ENCODE measurements around the gene MEAK7. TPM values are rescaled to one million over a fixed set of nuclear protein-coding genes. Genes with fewer than 3 reads are reported as not detected.

MEAK7 gene, protein sequence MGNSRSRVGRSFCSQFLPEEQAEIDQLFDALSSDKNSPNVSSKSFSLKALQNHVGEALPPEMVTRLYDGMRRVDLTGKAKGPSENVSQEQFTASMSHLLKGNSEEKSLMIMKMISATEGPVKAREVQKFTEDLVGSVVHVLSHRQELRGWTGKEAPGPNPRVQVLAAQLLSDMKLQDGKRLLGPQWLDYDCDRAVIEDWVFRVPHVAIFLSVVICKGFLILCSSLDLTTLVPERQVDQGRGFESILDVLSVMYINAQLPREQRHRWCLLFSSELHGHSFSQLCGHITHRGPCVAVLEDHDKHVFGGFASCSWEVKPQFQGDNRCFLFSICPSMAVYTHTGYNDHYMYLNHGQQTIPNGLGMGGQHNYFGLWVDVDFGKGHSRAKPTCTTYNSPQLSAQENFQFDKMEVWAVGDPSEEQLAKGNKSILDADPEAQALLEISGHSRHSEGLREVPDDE
- 1 to 10 TPM; 2.2 to 2.7 (median 2.4) TPM for total RNA-seq

DNA sequence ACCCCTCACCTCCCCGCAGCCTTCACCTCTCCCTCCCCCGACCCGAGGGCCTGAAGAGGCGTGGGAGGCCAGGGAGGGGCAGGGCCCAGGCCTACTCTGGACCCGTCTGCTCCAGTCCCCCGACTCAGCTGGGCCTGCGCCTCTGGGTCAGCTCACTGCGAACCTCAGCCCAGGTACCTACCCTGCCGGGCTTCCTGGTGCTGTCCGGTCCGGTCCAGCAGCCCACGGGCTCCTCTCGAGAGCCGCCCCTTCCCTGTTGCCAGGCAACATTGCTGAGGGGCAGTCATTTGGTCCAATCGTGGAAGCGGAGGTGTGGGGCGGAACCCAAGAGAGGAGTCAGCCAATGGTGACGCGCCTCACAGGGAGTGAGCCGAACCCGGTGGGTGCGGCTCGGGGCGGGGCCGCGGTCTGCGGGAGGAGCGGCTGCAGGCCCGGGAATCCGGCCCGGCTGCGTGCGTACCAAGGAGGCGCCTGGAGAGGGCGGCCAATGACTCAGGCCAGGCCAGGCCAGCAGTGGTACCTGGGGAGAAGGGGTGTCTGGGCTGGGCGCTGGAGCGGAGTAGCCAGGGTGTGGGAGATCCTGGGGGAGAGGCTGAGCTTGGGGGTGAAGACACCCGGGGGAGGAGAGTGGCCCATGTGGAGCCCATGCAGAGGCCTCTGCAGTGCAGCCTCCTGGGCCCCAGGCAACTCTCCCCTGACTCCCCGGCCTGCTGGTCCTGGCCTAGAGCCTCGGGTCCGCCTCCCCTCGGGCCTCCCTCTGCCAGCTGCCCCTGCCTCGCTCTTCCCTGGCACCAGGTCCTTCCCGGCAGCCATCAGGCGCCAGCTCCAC, at the start of gene MEAK7:
Gene MEAK7, minus strand, starts transcription at position 240 of the 829 bp plus-strand sequence. CDS start 6,573 bp downstream, outside the sequence.
- Mint-ChIP-seq H3K27me3 (ENCODE audit: low read depth) (no peaks in the 10 kb centered on the region), H3K4me1 (ENCODE audit: low read depth) (peaks cover 53% of the 10 kb centered on the region), H3K36me3 (ENCODE audit: insufficient read depth) (no peaks in the 10 kb centered on the region), H3K4me3 (peak within 1 kb of the TSS; percentile 87), H3K9me3 (no peaks in the 10 kb centered on the region)
- peak; percentile 94 for DNase-seq
- ATAC-seq, result peak; percentile 97 to 98

DNA sequence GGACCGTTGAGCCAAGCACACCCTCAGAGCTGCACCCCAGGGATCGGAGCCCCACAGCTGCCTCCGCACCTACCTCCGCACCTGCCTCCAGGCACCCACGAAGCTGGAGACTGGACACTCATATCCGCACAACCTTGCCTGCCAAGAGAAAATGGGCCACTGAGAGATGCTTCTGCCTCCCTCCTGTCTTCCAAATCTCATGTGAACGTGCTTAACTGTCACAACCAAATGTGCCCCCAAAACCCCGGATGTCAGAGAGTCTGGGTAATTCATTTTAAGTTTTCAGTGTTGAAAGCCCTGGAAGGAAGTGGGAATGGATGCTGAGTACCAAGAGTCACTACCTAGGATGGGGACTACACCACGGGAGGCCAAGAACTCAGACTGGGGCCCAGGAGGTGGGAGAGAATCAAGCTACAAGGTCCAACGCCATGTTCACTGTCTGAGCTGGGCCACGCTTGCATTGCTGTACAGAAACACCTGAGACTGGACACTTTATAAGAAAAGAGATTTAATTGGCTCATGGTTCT, 49.5 kb upstream of the MEAK7 start:
- ATAC-seq, result peak; percentile 30 to 39
- peak overlapping the region; percentile 81 for H3K4me3 Mint-ChIP-seq
- peaks cover 53% of the 10 kb centered on the region for H3K4me1 Mint-ChIP-seq (ENCODE audit: low read depth)
- no peaks in the 10 kb centered on the region for H3K9me3 Mint-ChIP-seq
- peaks cover 4% of the 10 kb centered on the region for H3K27me3 Mint-ChIP-seq (ENCODE audit: low read depth)
- no peak for DNase-seq
- H3K36me3 Mint-ChIP-seq (ENCODE audit: insufficient read depth), result no peaks in the 10 kb centered on the region

DNA sequence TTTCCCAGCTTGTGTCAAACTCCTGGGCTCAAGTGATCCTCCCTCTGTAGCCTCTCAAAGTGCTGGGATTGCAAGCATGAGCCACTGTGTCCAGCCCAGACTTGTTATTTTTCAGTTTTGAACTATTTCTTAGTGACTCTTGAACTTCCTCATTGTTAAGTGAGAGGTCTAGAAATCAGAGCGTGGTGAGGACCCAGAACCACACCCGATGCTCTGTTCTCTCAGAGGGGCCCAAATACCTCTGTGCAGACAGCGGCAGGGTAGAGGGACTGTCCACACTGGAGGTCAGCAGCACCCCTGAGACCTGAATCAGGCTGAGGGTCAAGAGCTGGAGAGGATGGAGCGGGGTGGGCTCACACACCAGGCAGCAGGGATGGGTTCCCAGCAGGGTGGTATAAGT, 47.7 kb upstream of the MEAK7 start:
- Mint-ChIP-seq H3K9me3 (no peaks in the 10 kb centered on the region), H3K4me3 (peak overlapping the region; percentile 81), H3K36me3 (ENCODE audit: insufficient read depth) (no peaks in the 10 kb centered on the region), H3K4me1 (ENCODE audit: low read depth) (peaks cover 62% of the 10 kb centered on the region), H3K27me3 (ENCODE audit: low read depth) (no peaks in the 10 kb centered on the region)
- ATAC-seq, result no peak
- DNase-seq, result no peak

DNA sequence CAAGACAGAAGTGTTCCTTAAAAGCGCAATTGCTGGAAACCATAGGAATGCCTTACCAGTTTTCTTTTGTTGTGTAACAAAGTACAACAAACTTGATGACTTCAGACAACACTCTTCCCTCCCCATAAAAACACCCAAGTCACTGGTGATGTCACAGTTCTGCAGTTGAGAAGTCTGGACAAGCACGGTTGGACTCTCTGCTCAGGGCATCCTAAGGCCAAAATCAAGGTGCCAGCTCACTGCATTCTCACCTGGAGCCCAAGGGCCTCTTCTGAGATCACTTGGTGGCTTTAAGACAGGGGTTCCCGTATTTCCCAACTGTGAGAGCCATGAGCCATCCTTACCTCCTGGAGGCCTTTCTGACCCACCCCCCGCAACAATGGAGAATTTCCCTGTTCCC, 45.6 kb upstream of the MEAK7 start:
- Mint-ChIP-seq H3K4me1 (ENCODE audit: low read depth) (peaks cover 67% of the 10 kb centered on the region), H3K4me3 (peak overlapping the region; percentile 84), H3K9me3 (no peaks in the 10 kb centered on the region), H3K27me3 (ENCODE audit: low read depth) (no peaks in the 10 kb centered on the region), H3K36me3 (ENCODE audit: insufficient read depth) (no peaks in the 10 kb centered on the region)
- no peak for DNase-seq
- no peak for ATAC-seq

DNA sequence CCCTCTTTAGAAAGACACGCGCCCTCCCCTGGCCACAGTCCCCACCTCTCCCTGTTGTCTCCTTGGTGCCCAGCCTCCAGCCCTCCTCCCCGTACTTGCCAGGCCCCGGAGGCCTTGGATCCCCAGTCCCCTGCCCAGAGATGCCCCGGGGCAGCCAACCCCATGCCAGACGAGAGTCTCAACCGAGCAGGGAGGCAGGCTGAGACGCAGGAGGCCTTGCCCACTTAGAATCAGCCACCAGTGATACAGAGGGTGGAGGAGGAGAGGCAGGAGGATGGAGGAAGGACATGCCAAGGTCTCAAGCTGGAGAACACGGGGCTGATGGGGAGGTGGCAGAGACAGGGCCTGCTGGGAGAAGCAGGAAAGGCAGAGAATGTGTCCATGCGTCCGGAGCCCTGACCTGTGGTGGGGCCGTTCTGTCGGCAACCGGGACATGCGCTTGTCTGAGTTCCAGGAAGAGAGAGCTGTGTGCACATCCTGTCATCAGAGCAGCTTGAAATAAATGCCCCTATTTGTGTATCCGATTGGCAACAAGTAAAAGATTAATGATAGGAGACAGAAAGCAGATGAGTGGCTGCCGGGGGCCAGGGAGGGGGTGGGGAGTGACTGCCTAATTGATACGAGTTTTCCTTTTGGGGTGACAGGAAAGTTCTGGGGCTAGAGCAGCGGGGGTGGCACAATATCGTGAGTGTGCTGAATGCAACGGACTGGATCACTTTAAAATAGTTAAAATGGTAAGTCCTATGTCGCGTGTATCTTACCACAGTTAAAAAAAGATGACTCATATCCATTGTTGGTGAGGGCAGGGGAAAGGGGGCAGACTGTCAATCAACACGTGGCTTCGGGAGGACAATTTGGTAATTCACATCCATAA, 44.7 kb upstream of the MEAK7 start:
- no peaks in the 10 kb centered on the region for H3K9me3 Mint-ChIP-seq
- peaks cover 67% of the 10 kb centered on the region for H3K4me1 Mint-ChIP-seq (ENCODE audit: low read depth)
- ATAC-seq (peak; percentile 54 to 61), DNase-seq (peak; percentile 59)
- no peaks in the 10 kb centered on the region for H3K27me3 Mint-ChIP-seq (ENCODE audit: low read depth)
- H3K36me3 Mint-ChIP-seq (ENCODE audit: insufficient read depth), result no peaks in the 10 kb centered on the region
- H3K4me3 Mint-ChIP-seq, result peak overlapping the region; percentile 84

DNA sequence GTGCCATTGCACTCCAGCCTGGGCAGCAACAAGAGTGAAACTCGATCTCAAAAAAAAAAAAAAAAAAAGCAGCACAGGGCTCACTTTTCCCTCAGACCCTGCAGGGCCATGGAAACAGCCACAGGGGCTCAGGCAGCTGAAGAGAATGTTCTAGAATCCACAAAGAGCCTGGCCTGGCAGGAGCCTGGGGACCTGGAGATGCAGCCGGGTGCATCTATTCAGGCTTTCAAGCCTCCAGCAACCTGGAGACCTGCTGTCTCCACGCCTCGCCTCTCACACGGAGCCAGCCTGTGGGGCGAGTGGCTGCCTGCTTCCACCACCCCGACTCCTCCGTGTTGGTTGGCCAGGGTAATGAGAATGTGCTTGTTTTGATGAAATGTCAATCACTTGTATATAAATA, 44.0 kb upstream of the MEAK7 start:
- no peaks in the 10 kb centered on the region for H3K27me3 Mint-ChIP-seq (ENCODE audit: low read depth)
- ATAC-seq (peak; percentile 9 to 11), DNase-seq (no peak)
- H3K36me3 Mint-ChIP-seq (ENCODE audit: insufficient read depth), result no peaks in the 10 kb centered on the region
- no peaks in the 10 kb centered on the region for H3K9me3 Mint-ChIP-seq
- H3K4me3 Mint-ChIP-seq, result peak overlapping the region; percentile 84
- peaks cover 63% of the 10 kb centered on the region for H3K4me1 Mint-ChIP-seq (ENCODE audit: low read depth)

DNA sequence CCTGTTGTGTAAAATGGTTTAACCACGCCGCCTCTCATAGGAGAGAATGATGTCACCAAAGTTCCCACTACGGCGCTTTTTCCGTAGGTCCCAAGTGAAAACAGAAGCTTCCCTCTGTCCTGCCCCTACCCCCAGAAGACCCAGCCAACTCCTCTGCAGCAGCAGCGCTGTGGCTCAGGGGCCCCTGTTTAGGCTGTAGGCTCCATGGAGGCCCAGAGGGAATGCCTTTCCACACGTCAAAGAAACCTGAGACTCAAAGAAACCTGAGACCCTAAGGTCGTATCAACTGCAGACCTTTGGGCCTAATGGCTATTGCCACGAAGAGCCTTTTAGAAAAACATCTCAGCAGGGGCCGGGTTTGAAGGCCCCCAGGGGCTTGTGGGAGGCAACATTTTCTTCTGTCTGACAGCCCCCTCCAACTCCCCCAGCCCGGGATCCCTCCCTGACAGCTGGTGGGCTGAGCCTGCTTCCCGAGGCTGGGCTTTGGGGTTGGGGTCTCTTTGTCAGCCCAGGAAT, 43.1 kb upstream of the MEAK7 start:
- no peak for DNase-seq
- no peaks in the 10 kb centered on the region for H3K36me3 Mint-ChIP-seq (ENCODE audit: insufficient read depth)

DNA sequence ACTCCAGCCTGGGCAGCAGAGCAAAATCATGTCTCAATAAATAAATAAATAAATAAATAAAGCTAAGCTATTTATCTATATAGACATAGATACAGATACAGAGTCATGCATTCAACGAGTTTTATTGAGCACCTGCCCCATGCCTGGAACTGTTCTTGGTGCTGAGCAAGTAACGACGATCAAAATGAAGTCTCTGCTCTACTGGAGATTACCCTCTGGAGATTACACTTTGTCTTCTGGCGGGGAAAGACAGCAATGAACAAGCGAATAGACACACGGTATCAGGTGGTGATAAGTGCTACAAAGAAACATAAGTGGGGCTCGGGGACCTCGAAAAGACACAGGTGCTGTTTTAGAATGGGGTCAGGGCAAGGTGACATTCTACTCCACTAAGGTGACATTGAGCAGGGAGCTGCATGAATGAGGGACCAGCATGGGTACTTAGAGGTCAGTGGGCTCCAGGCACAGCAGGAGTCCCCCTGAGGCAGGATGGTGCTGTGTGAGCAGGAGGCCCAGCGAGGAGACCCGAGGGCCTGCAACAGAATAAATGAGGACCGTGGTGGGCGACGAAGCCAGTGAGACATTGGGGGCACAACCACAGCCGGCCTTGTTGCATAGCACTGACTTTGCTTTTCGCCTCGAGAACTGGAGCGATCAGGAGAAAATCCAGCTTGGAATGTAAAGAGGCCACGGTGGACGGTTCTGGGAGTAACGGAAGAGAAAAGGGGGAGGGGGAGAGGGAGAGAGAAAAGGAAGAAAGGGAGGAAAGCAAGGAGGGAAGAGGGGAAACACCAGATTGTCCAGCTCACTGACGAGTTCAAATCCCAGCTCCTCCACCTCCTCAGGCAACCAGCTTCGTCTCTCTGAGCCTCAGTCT, 42.4 kb upstream of the MEAK7 start:
- H3K9me3 Mint-ChIP-seq, result no peaks in the 10 kb centered on the region

More for the DNA sequence above, 43.1 kb upstream of the MEAK7 start:
- ATAC-seq, result no peak
- peaks cover 55% of the 10 kb centered on the region for H3K4me1 Mint-ChIP-seq (ENCODE audit: low read depth)
- H3K27me3 Mint-ChIP-seq (ENCODE audit: low read depth), result no peaks in the 10 kb centered on the region
- no peaks in the 10 kb centered on the region for H3K9me3 Mint-ChIP-seq
- H3K4me3 Mint-ChIP-seq, result peak overlapping the region; percentile 43

DNA sequence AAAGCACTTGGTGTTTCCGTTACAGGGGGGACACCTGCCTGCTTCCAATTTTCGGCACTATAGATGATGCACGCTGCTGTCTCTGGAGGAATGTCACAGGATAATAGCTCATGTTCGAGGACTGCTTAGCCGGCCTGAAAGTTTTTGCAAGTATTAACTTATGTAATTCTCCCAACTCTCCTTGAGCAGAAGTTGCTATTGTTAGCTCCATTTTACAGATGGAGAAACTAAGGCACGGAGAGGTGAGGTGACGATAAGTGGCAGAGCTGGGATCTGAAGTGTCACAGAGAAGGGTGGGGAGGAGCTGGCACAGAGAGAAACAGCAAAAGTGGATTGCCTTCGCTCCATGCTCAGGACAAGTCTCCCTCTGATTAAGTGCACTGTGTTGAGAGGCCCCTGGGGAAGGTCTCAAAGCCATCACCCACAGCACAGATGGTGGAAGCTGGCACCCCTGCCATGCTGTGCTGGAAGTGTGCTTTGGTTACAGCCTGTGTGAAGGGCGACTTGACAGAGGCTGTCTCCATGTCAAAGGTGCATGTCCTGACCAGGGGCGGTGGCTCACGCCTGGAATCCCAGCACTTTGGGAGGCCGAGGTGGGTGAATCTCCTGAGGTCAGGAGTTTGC, 40.8 kb upstream of the MEAK7 start:
- H3K27me3 Mint-ChIP-seq (ENCODE audit: low read depth), result no peaks in the 10 kb centered on the region
- no peaks in the 10 kb centered on the region for H3K36me3 Mint-ChIP-seq (ENCODE audit: insufficient read depth)
- H3K4me1 Mint-ChIP-seq (ENCODE audit: low read depth), result peaks cover 43% of the 10 kb centered on the region
- H3K9me3 Mint-ChIP-seq, result no peaks in the 10 kb centered on the region
- no peak overlapping the region for H3K4me3 Mint-ChIP-seq
- DNase-seq, result no peak
- ATAC-seq, result no peak

More for the DNA sequence above, 42.4 kb upstream of the MEAK7 start:
- no peak for DNase-seq
- ATAC-seq, result no peak
- Mint-ChIP-seq H3K36me3 (ENCODE audit: insufficient read depth) (no peaks in the 10 kb centered on the region), H3K27me3 (ENCODE audit: low read depth) (no peaks in the 10 kb centered on the region), H3K4me3 (peak overlapping the region; percentile 35), H3K4me1 (ENCODE audit: low read depth) (peaks cover 50% of the 10 kb centered on the region)

DNA sequence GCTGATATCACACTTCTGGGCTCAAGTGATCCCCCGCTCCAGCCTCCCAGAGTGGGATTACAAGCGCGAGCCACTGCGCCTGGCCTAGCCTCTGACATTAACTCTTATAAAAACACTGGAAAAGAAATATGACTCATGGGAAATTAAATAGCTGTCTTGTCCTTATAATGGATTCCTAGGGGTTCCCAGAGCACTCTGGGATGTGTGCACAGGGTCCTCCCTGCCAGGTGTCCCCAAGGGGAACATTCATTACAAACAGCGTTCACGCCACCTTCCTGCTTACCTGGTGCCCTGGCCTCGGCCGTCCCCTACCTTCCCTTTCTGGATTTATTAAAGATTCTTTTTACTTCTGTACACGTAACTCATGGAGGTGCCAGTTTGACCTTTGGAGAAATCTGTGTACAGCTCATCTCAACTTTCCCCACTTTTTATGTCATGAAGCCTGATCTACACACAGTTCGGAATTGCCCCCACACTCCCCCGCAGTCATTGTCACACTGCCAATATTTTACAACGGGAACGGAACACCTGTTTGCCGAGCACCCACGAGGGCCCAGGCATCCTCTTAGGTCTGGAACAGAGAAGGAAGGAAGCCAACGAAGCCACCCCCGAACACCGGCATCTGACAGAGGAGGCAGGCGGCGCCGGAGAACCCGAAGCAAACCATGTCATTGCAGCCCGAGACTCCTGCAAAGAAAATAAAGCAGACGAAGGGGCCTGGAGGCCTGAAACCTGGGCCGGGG, 39.7 kb upstream of the MEAK7 start:
- Mint-ChIP-seq H3K27me3 (ENCODE audit: low read depth) (no peaks in the 10 kb centered on the region), H3K9me3 (no peaks in the 10 kb centered on the region), H3K4me3 (peak overlapping the region; percentile 56), H3K4me1 (ENCODE audit: low read depth) (peaks cover 34% of the 10 kb centered on the region), H3K36me3 (ENCODE audit: insufficient read depth) (no peaks in the 10 kb centered on the region)
- DNase-seq (peak; percentile 60), ATAC-seq (peak; percentile 15 to 28)

DNA sequence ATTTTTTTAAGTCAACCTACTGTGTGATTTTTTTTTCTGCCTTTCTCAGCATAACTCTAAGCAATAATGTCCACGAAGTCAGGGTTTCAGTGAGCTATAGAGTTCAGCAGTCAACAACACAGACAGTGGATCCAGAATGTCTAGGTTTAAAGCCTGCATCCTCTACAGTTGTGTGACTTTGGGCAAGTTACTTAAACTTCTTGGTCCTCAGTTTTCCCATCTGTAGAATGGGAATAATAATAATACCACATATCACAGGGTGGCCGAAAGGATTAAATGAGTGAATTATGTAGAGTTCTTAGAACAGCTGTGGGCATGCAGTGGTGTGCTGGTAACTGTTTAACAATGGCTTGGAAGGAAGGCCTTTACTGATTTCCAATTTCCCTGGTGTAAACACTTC, 38.8 kb upstream of the MEAK7 start:
- no peaks in the 10 kb centered on the region for H3K9me3 Mint-ChIP-seq
- no peaks in the 10 kb centered on the region for H3K36me3 Mint-ChIP-seq (ENCODE audit: insufficient read depth)
- peaks cover 29% of the 10 kb centered on the region for H3K4me1 Mint-ChIP-seq (ENCODE audit: low read depth)
- H3K27me3 Mint-ChIP-seq (ENCODE audit: low read depth), result no peaks in the 10 kb centered on the region
- ATAC-seq, result no peak
- DNase-seq, result no peak
- H3K4me3 Mint-ChIP-seq, result no peak overlapping the region

Measured in activated T-cell treated with anti-CD3 and anti-CD28 coated beads, Interleukin-2, amount 50 U/mL, for 4 hours (primary cell).